AG09319 (cell line): ENCODE data around the gene CHRDL2.

Experiments used
- DNase-seq: peaks from one replicate; pipeline ENCODE4 v3.0.0-alpha.2; 2010; ENCODE audit warnings: low read depth; ENCODE audit errors: extremely low read depth
- CTCF ChIP-seq: IDR thresholded peaks from 2 replicates; pipeline ENCODE4 v1.5.1; 2011; ENCODE audit warnings: low read depth, mild to moderate bottlenecking, inconsistent platforms, low read length, moderate library complexity

CHRDL2 gene

GRCh38 chr11:74748211-74749126 lies 17.2 kb upstream of the CHRDL2 start, which contains the start of gene RNF169:
RNF169 (plus strand) TSS chr11:74748849; CDS start chr11:74748881, 32 bp downstream.
- TF ChIP-seq CTCF, result no peak
- peak; percentile 87 for DNase-seq

GRCh38 chr11:74746868-74747267 lies 15.6 kb upstream of the CHRDL2 start:
- no peak for DNase-seq
- TF ChIP-seq CTCF, result no peak

GRCh38 chr11:74744277-74744676 lies 13.1 kb upstream of the CHRDL2 start:
- no peak for TF ChIP-seq CTCF
- DNase-seq, result no peak

- no peak for DNase-seq
- TF ChIP-seq CTCF, result no peak
Observed at GRCh38 chr11:74743640-74744039, 12.4 kb upstream of the CHRDL2 start.

GRCh38 chr11:74742070-74742469 lies 10.8 kb upstream of the CHRDL2 start:
- TF ChIP-seq CTCF, result no peak
- DNase-seq, result no peak

GRCh38 chr11:74739546-74740270 lies 8.5 kb upstream of the CHRDL2 start:
- peak; percentile 40 for DNase-seq

More at GRCh38 chr11:74739546-74740270, 8.5 kb upstream of the CHRDL2 start:
- TF ChIP-seq CTCF, result peak; percentile 88
